ENCODE results near the gene SEC14L6. TPM values are rescaled to one million over a fixed set of nuclear protein-coding genes. Genes with fewer than 3 reads are reported as not detected.
A peak's percentile ranks its signal among the peaks of the same experiment; 100 is the strongest.

Gene SEC14L6
- total RNA-seq, 1 donor from 2014 or later: 11.6 TPM

DNA sequence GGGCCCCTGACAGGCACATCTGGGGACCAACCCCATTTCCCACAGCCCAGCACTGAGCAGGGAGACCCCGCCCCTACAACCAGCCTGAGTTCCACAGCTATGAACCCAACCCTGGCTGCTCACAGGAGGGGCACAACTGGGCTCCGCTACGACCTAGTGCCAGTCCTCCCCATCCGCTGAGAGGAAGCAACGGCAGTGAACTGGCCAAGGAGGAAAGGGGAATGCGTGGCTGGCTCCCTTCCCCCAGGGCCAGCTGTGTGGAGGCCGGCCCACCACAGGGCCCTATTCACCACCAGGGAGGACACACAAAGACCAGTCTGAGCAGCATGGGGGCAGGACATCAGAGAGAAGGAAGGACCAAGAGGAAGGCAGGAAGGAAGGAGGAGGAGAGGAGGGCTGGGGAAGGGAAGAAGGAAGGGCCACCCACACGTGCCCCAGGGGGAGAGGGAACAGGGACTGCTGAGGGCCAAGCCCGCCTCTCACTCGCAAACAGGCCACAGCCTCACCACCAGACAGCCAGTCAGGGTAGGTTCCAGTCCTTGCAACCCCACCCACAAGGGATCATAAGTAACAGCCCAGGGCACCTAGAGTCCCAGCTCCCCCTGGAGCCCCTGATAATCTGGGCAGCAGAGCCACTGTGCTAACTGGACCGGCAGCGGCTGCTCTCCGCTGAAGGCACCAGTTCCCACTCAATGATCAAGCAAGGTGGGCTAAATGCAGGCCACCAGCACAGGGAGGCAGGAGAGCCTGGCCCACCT is 36.4 kb upstream of the SEC14L6 start:
- DNase-seq (ENCODE audit: low read depth): no peak
- TF ChIP-seq, protein P1, sequence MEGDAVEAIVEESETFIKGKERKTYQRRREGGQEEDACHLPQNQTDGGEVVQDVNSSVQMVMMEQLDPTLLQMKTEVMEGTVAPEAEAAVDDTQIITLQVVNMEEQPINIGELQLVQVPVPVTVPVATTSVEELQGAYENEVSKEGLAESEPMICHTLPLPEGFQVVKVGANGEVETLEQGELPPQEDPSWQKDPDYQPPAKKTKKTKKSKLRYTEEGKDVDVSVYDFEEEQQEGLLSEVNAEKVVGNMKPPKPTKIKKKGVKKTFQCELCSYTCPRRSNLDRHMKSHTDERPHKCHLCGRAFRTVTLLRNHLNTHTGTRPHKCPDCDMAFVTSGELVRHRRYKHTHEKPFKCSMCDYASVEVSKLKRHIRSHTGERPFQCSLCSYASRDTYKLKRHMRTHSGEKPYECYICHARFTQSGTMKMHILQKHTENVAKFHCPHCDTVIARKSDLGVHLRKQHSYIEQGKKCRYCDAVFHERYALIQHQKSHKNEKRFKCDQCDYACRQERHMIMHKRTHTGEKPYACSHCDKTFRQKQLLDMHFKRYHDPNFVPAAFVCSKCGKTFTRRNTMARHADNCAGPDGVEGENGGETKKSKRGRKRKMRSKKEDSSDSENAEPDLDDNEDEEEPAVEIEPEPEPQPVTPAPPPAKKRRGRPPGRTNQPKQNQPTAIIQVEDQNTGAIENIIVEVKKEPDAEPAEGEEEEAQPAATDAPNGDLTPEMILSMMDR (conservative IDR thresholded peaks at IDR 0.05; ENCODE audit: low read depth, low read length): no peak
- H3K4me3 ChIP-seq (ENCODE audit: low read depth, low read length): no peak overlapping the region

DNA sequence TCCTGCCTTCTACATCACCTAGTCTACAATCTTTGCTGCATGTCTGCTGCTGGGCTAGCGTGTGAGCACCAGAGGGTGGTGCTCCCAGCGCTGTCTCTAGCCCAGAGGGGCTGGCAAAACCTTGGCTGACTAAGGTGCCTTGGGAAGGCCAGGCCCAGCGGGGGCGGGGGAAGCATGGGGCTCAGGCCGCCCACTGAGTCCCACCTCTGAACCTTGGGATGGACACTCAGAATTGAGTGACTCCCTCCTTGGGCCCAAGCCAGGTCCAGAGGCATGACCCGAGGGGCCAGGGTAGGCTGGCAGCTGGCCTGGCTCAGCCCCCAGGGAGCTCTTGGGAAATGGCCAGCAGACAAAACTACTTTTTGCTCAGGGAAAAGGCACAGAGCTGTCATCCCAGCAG is 35.5 kb upstream of the SEC14L6 start:
- TF ChIP-seq, protein P1 (conservative IDR thresholded peaks at IDR 0.05; ENCODE audit: low read depth, low read length): no peak
- no peak for DNase-seq (ENCODE audit: low read depth)

DNA sequence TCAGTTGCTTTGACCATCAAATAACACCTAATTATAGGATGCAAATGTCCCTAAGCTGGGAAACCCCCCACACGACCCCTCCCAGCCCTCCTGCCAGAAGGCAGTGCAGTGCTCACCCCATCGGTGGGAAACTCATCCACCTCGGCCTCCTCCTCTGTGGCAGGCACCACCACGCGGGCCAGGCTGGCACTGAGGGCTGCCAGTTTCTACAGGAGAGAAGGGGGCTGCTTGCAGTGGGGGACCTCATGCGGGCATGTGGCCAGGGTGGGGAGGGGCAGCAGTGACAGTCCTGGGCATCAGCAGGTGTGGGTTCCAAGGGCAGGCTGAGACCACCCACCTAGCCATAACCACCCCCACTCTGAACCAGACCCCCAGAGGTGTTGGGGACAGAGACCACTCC is 34.4 kb upstream of the SEC14L6 start:
- TF ChIP-seq, protein P1 (conservative IDR thresholded peaks at IDR 0.05; ENCODE audit: low read depth, low read length): no peak
- H3K4me3 ChIP-seq (ENCODE audit: low read depth, low read length): no peak overlapping the region
- DNase-seq (ENCODE audit: low read depth): no peak

More for the DNA sequence above, 35.5 kb upstream of the SEC14L6 start:
- H3K4me3 ChIP-seq (ENCODE audit: low read depth, low read length): no peak overlapping the region

DNA sequence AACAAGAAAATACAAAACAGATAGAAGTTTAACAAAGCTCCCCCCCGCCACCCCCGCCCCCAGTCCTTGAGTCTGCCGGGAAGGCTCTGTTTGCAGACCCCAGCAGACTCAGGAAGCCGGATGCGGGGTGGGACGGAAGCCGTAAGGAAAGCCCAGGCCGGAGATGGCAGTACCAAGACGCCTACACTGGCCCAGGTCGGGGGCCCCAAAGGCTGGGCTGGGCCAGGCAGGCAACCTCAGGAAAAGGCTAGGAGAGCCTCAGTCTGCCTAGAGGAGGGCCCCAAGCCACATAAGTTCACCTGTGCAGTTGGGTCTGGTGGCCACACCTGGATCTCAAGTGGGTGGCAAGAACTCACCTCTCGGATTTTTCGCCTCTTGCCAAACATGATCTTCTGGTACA is 31.9 kb upstream of the SEC14L6 start:
- TF ChIP-seq, protein P1 (conservative IDR thresholded peaks at IDR 0.05; ENCODE audit: low read depth, low read length): no peak
- DNase-seq (ENCODE audit: low read depth): no peak
- no peak overlapping the region for H3K4me3 ChIP-seq (ENCODE audit: low read depth, low read length)

DNA sequence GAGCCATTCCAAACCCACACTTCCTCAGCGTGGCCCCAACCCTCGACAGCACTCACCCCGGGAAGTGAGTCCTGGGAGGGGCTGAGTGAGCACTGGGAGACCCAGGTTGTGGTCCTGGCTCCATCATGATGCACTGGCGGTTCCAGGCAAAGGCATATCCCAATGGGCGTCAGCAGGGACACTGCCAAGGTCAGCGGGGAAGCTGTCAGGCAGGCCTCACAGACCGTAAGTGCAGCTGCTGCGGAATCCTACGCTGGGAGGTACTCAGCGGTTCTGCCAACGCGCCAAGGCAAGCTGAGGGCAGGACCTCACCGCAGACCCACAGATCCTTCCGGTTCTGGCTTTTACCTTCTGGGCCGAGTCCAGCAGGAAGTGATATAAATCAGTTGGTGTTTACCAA is 29.3 kb upstream of the SEC14L6 start:
- H3K4me3 ChIP-seq (ENCODE audit: low read depth, low read length): no peak overlapping the region
- DNase-seq (ENCODE audit: low read depth): no peak
- TF ChIP-seq, protein P1 (conservative IDR thresholded peaks at IDR 0.05; ENCODE audit: low read depth, low read length): no peak

DNA sequence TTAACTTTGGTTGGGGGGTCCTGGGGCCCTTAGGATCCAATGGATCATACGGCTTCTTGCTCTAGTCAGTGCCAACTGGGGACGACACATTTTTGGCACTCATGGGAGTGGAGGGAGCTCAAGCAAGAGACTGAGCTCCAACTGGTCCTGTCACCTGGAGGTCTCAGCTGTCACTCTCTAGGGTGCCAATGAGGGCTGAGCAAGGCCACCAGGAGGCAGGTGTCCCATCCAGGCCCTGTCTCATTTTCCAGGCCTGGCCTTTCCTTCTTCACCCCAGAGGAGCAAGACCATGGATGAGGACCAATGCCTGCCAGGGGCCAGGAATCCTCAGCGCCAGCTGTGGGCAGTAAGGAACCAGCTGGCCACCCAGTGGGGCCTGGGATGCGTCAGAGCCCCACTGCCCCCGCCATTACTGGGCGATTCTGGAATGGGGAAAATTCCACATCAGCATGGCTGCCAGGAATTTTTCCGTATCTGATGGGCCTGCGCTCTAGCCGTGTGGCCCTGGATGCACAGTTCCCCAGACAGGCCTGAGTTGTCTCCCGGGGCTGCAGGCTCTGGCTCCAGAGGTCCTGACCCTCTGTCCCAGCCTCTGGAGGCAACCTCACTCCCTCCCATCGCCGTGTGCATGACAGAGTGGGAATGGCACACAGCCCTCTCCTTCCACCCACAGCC is 28.6 kb upstream of the SEC14L6 start:
- TF ChIP-seq, protein P1 (conservative IDR thresholded peaks at IDR 0.05; ENCODE audit: low read depth, low read length): peak; percentile 31
- H3K4me3 ChIP-seq (ENCODE audit: low read depth, low read length): peak overlapping the region; percentile 18
- DNase-seq (ENCODE audit: low read depth): no peak
